ENCODE data around the gene CDK12.
A peak's percentile ranks its signal among the peaks of the same experiment; 100 is the strongest.

DNA sequence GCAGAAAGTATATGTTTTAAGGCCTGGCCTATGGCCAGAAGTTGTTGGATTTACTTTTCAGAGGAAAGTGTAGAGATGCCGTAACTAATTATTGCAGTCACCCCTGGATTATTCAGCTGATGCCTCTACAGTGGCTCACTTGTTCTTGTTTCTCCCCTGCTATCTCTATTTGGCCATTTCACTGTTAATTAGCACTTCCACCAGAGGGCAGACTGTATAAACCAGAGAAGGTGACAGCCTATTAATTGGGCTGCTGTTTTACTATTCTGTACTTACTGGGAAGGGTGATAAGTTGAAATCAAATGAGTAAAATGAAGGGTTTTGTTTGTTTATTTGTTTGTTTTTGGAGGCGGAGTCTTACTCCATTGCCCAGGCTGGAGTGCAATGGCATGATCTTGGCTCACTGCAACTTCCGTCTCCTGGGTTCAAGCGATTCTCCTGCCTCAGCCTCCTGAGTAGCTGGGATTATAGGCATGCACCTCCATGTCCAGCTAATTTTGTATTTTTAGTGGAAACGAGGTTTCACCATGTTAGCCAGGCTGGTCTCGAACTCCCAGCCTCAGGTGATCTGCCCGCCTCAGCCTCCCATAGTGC, 66.0 kb downstream of the CDK12 start:
- TF ChIP-seq CTCF (IDR thresholded peaks at IDR 0.05; ENCODE audit: low read depth, low read length, poor library complexity, severe bottlenecking) (peak; percentile 66), EZH2phosphoT487 (IDR thresholded peaks at IDR 0.05; ENCODE audit: borderline replicate concordance, low read length) (no peak)
